CD4-positive, alpha-beta T cell treated with Interleukin-12 subunit alpha and Interleukin-12 subunit beta, for 1 hour (primary cell): ENCODE results near the gene SLC25A21.

Experiments
- DNase-seq: peaks from one replicate; pipeline ENCODE4 v3.0.0-alpha.2; 2020

The SLC25A21 gene

GRCh38 chr14:36683083-36683724 is 489.2 kb downstream of the SLC25A21 start:
- DNase-seq = no peak

GRCh38 chr14:36682338-36682737 is 490.1 kb downstream of the SLC25A21 start:
- no peak for DNase-seq

- DNase-seq = no peak
Observed at GRCh38 chr14:36676236-36676635, 496.2 kb downstream of the SLC25A21 start.

- DNase-seq = no peak
Observed at GRCh38 chr14:36675581-36675980, 496.8 kb downstream of the SLC25A21 start.

GRCh38 chr14:36674659-36675058 is 497.7 kb downstream of the SLC25A21 start:
- DNase-seq = no peak

GRCh38 chr14:36672095-36672494 is 500.3 kb downstream of the SLC25A21 start:
- no peak for DNase-seq

GRCh38 chr14:36671149-36671548 is 501.3 kb downstream of the SLC25A21 start:
- no peak for DNase-seq

- no peak for DNase-seq
Observed at GRCh38 chr14:36667679-36668078, 504.7 kb downstream of the SLC25A21 start.

- no peak for DNase-seq
Observed at GRCh38 chr14:36666416-36667206, 505.8 kb downstream of the SLC25A21 start.

GRCh38 chr14:36665887-36666415 is 506.5 kb downstream of the SLC25A21 start:
- no peak for DNase-seq

- no peak for DNase-seq
Observed at GRCh38 chr14:36664322-36665193, 507.8 kb downstream of the SLC25A21 start.

GRCh38 chr14:36663404-36664321 is 508.7 kb downstream of the SLC25A21 start:
- DNase-seq = no peak

GRCh38 chr14:36662543-36663403 is 509.6 kb downstream of the SLC25A21 start:
- DNase-seq = no peak

GRCh38 chr14:36662258-36662542 is 510.2 kb downstream of the SLC25A21 start:
- no peak for DNase-seq

GRCh38 chr14:36661506-36662257 is 510.7 kb downstream of the SLC25A21 start, which contains the start of gene PAX9:
Gene PAX9 (plus strand): TSS chr14:36661860. CDS start chr14:36662090, 230 bp downstream.
- DNase-seq = peak; percentile 40

- DNase-seq = no peak
Observed at GRCh38 chr14:36660736-36661505, 511.5 kb downstream of the SLC25A21 start.

GRCh38 chr14:36659822-36660735 is 512.3 kb downstream of the SLC25A21 start:
- no peak for DNase-seq
